K562 (cell line): ENCODE measurements around the gene ZNF615. TPM values are rescaled to one million over a fixed set of nuclear protein-coding genes. Genes with fewer than 3 reads are reported as not detected.

Source experiments
- ATAC-seq: fragments of 200-7000 bp; cut with Tn5 transposase; 3 replicates; pipeline ENCODE4 v1.9.1; 2020; ENCODE audit warnings: moderate library complexity
- Bru-seq: library from RNA; stranded (reverse); fragments of 400-500 nt; gene quantifications from one replicate; lab custom pipeline; 2021; lab: Mats Ljungman, UMichigan
- BruChase-seq, 2 experiments: library from RNA; stranded (reverse); fragments of 400-500 nt; gene quantifications; one replicate each; lab custom pipeline; 2021; lab: Mats Ljungman, UMichigan
- BruUV-seq: library from RNA; stranded (reverse); fragments of 400-500 nt; replicated peaks from 2 replicates; lab custom pipeline; 2021; lab: Mats Ljungman, UMichigan
- CTCF ChIA-PET: fragments of 300-600 bp; formaldehyde crosslinking; extraction: SDS; loops from one replicate; lab custom pipeline; 2021; ENCODE audit warnings: low intra/inter-chr PET ratio; lab: Yijun Ruan, JAX
- POLR2A ChIA-PET: fragments of 300-600, 350-650 bp; sonication (Branson Sonifier 250); formaldehyde crosslinking; extraction: SDS; loops from one replicate; lab custom pipeline; 2021; ENCODE audit warnings: antibody characterized with exemption, inconsistent platforms; lab: Yijun Ruan, JAX
- DNase-seq, 4 experiments: peaks; one replicate each; pipeline versions ENCODE4 v3.0.0 to v3.0.0-alpha.2; 2011 to 2018; ENCODE audit warnings: low spot score in 3 of 4, mixed read lengths in 3 of 4; ENCODE audit errors: extremely low read depth in 1 of 4
- FAIRE-seq: peaks from 2 replicates; lab custom pipeline; 2011; peaks lifted over from hg19 to GRCh38; lab: Jason Lieb, UNC
- H2AFZ ChIP-seq: 2 replicates; pipeline ENCODE4 v1.6.0; 2011; ENCODE audit warnings: low read depth, low read length, control low read depth, inconsistent platforms
- H3K27ac ChIP-seq: fragments of 200-600 bp; 3 replicates; pipeline ENCODE4 v1.8.0; 2011; ENCODE audit warnings: low read depth, mild to moderate bottlenecking, control low read depth, inconsistent platforms, low read length, moderate library complexity, mixed read lengths; ENCODE audit errors: extremely low read depth
- H3K27me3 ChIP-seq, 2 experiments: fragments of 300-600 bp in 1 of 2; 2 replicates in 1 of 2; 3 replicates in 1 of 2; pipeline versions ENCODE4 v1.6.0 to v1.8.0; 2011; ENCODE audit warnings: inconsistent platforms in 2 of 2, low read length in 2 of 2, mild to moderate bottlenecking in 1 of 2, mixed read lengths in 1 of 2, moderate library complexity in 1 of 2; ENCODE audit not compliant: control insufficient read depth in 2 of 2, insufficient read depth in 2 of 2
- H3K36me3 ChIP-seq: fragments of 300-600 bp; 3 replicates; pipeline ENCODE4 v1.8.0; 2011; ENCODE audit warnings: mild to moderate bottlenecking, low read length, inconsistent platforms; ENCODE audit not compliant: control insufficient read depth, insufficient read depth
- H3K4me1 ChIP-seq, 2 experiments: fragments of 200-600 bp in 1 of 2; replicated peaks in 1 of 2; 2 replicates in 1 of 2; 3 replicates in 1 of 2; pipeline versions ENCODE4 v1.5.1 to v1.8.0; 2011; ENCODE audit warnings: inconsistent platforms in 2 of 2, low read length in 2 of 2, mild to moderate bottlenecking in 1 of 2, mixed read lengths in 1 of 2, moderate library complexity in 1 of 2; ENCODE audit not compliant: control insufficient read depth in 2 of 2, insufficient read depth in 2 of 2
- H3K4me2 ChIP-seq: 2 replicates; pipeline ENCODE4 v1.6.1; 2011; ENCODE audit warnings: low read length, control low read depth, inconsistent platforms, mixed read lengths; ENCODE audit not compliant: insufficient read depth
- H3K4me3 ChIP-seq: fragments of 200-600 bp; sonication (generic), shearing (Covaris generic); 2 replicates; pipeline ENCODE4 v1.5.1; 2016; ENCODE audit warnings: control low read depth, inconsistent platforms
- H3K79me2 ChIP-seq: fragments of 200-600 bp; 3 replicates; pipeline ENCODE4 v1.8.0; 2011; ENCODE audit warnings: low read length, inconsistent platforms; ENCODE audit not compliant: control insufficient read depth, insufficient read depth
- H3K9ac ChIP-seq, 2 experiments: 2 replicates each; pipeline versions ENCODE4 v1.6.0 to v1.6.1; 2011; ENCODE audit warnings: low read depth in 2 of 2, low read length in 2 of 2, control low read depth in 1 of 2, inconsistent platforms in 1 of 2, mild to moderate bottlenecking in 1 of 2, mixed read lengths in 1 of 2; ENCODE audit not compliant: insufficient read depth in 1 of 2
- H3K9me1 ChIP-seq: one replicate; pipeline ENCODE4 v1.6.0; 2011; ENCODE audit warnings: inconsistent platforms, mild to moderate bottlenecking, low read length, moderate library complexity; ENCODE audit not compliant: control insufficient read depth, insufficient read depth
- H3K9me3 ChIP-seq: replicated peaks from 2 replicates; pipeline ENCODE4 v1.5.1; 2011; ENCODE audit warnings: low read depth, low read length, inconsistent platforms; ENCODE audit not compliant: control insufficient read depth, insufficient read depth
- H4K20me1 ChIP-seq: replicated peaks from 2 replicates; pipeline ENCODE4 v1.6.1; 2011; ENCODE audit warnings: low read length, inconsistent platforms, mixed read lengths; ENCODE audit not compliant: control insufficient read depth, insufficient read depth
- CBX1 ChIP-seq: sonication (generic); IDR thresholded peaks from 2 replicates; pipeline ENCODE4 v1.6.1; 2016; ENCODE audit warnings: antibody characterized with exemption, low read depth, mild to moderate bottlenecking
- CREM ChIP-seq: IDR thresholded peaks from 2 replicates; pipeline ENCODE4 v1.6.1; 2014; ENCODE audit warnings: antibody characterized with exemption, low read depth
- MECOM ChIP-seq: fragments of 250-450 bp; sonication (Bioruptor Pico); IDR thresholded peaks from 2 replicates; pipeline ENCODE4 v1.8.0; 2022; ENCODE audit warnings: inconsistent platforms
- NFXL1 ChIP-seq: fragments of 450-650 bp; formaldehyde crosslinking; IDR thresholded peaks from 2 replicates; pipeline ENCODE4 v1.4.0; 2021; ENCODE audit warnings: mild to moderate bottlenecking
- NR1H2 ChIP-seq: sonication (generic); formaldehyde crosslinking; IDR thresholded peaks from 2 replicates; pipeline ENCODE4 v1.4.0; 2020; ENCODE audit warnings: mild to moderate bottlenecking, missing genetic modification reagents
- NR2C2 ChIP-seq, 2 experiments: fragments of 200-800 bp in 1 of 2; sonication (Bioruptor generic) in 1 of 2; sonication (generic) in 1 of 2; formaldehyde crosslinking in 1 of 2; IDR thresholded peaks; 2 replicates each; pipeline versions ENCODE4 v1.6.1 to v1.8.0; 2016 to 2022; ENCODE audit warnings: mild to moderate bottlenecking in 1 of 2, missing compliant biosample characterization in 1 of 2, missing genetic modification characterization in 1 of 2, missing genetic modification reagents in 1 of 2
- PHF8 ChIP-seq: fragments of 200-600 bp; sonication (generic); IDR thresholded peaks from 2 replicates; pipeline ENCODE4 v1.6.1; 2012; ENCODE audit warnings: mixed run types, mild to moderate bottlenecking, inconsistent platforms, low read length, moderate library complexity, borderline replicate concordance
- POLR2G ChIP-seq: fragments of 200-400 bp; formaldehyde crosslinking; IDR thresholded peaks from 2 replicates; pipeline ENCODE4 v1.6.1; 2017; ENCODE audit warnings: low read depth, mild to moderate bottlenecking, antibody characterized with exemption, low read length, moderate library complexity
- POLR2H ChIP-seq: IDR thresholded peaks from 2 replicates; pipeline ENCODE4 v1.6.1; 2016; ENCODE audit warnings: missing genetic modification characterization, low read depth, mild to moderate bottlenecking, control low read depth, missing compliant biosample characterization, moderate library complexity
- SAP30 ChIP-seq: fragments of 200-600 bp; sonication (generic); IDR thresholded peaks from 2 replicates; pipeline ENCODE4 v1.6.1; 2012; ENCODE audit warnings: borderline replicate concordance, low read depth, mild to moderate bottlenecking, moderate library complexity, low read length, control low read depth, inconsistent platforms; ENCODE audit not compliant: insufficient read depth, poor library complexity, severe bottlenecking
- SNAPC5 ChIP-seq: fragments of 250-450 bp; sonication (Bioruptor Pico); IDR thresholded peaks from 2 replicates; pipeline ENCODE4 v1.8.0; 2021; ENCODE audit warnings: moderate library complexity, mild to moderate bottlenecking, inconsistent platforms
- SRSF1 ChIP-seq: fragments of 200-400 bp; formaldehyde crosslinking; IDR thresholded peaks from 2 replicates; pipeline ENCODE4 v1.6.1; 2017; ENCODE audit warnings: mild to moderate bottlenecking, low read depth, low read length, moderate library complexity
- ZBTB17 ChIP-seq: fragments of 450-650 bp; formaldehyde crosslinking; IDR thresholded peaks from 2 replicates; pipeline ENCODE4 v1.4.0; 2020; ENCODE audit warnings: mild to moderate bottlenecking
- ZBTB7A ChIP-seq: IDR thresholded peaks from 2 replicates; pipeline ENCODE4 v1.6.1; 2011; ENCODE audit warnings: low read depth, mild to moderate bottlenecking, low read length, moderate library complexity, borderline replicate concordance; ENCODE audit not compliant: control insufficient read depth
- ZFP36 ChIP-seq: fragments of 150-350 bp; IDR thresholded peaks from 2 replicates; pipeline ENCODE4 v1.6.1; 2018; ENCODE audit warnings: low read length, low read depth; ENCODE audit not compliant: partially characterized antibody
- ZNF347 ChIP-seq: fragments of 450-650 bp; formaldehyde crosslinking; IDR thresholded peaks from 2 replicates; pipeline ENCODE4 v1.4.0; 2020; ENCODE audit warnings: low read depth, mild to moderate bottlenecking, moderate library complexity
- ZNF766 ChIP-seq: fragments of 200-800 bp; sonication (Bioruptor generic); conservative IDR thresholded peaks from 2 replicates; pipeline ENCODE4 v1.6.1; 2016; ENCODE audit warnings: missing genetic modification characterization, missing compliant biosample characterization
- WGBS: fragments of 100-300 bp; shearing (Covaris generic); methylation state at CpG from one replicate; pipeline ENCODE4 v1.1.6; 2016; ENCODE audit warnings: low coverage, mixed read lengths; ENCODE audit not compliant: insufficient coverage; ENCODE audit errors: missing lambda C conversion rate; 5-methylcytosine and 5-hydroxymethylcytosine counted together
- in situ Hi-C: fragments of 300-500 bp; cut with MboI; formaldehyde crosslinking; loops from 4 replicates; pipeline ENCODE4 v1.15.0; 2018; ENCODE audit warnings: inconsistent platforms, mixed read lengths
- intact Hi-C: fragments of 100-400 bp; cut with micrococcal nuclease; formaldehyde crosslinking; loops from 2 replicates; pipeline ENCODE4 v1.14.2; 2022
- long read RNA-seq, 3 experiments: library from polyadenylated mRNA in 2 of 3; library from RNA in 1 of 3; unstranded in 2 of 3; stranded (forward) in 1 of 3; transcript quantifications; one replicate each; pipeline ENCODE4 v2.0.0, GENCODE V29; 2019 to 2022
- polyA minus RNA-seq, 3 experiments: library from RNA; depleted of rRNA, polyadenylated mRNA; stranded (reverse); fragments of >200 nt; gene quantifications; 2 replicates each; pipeline ENCODE4 v1.2.3, GENCODE V29; 2011
- polyA plus RNA-seq, 8 experiments: library from polyadenylated mRNA; depleted of rRNA in 4 of 8; stranded (reverse) in 5 of 8; unstranded in 3 of 8; fragments of >200 nt; fragmentation: Nextera tagmentation in 2 of 8; fragmentation: Illumina TruSeq in 1 of 8; extraction: Ambion mirVana in 2 of 8; extraction: Trizol in 1 of 8; gene quantifications; 2 replicates each; pipeline versions ENCODE4 v1.2.1 to v1.2.3, GENCODE V29; 2011 to 2014; ENCODE audit warnings: inconsistent platforms in 1 of 8, missing spikeins in 1 of 8
- total RNA-seq, 7 experiments: library from RNA; depleted of rRNA in 6 of 7; stranded (reverse); fragments of >200 nt in 6 of 7; fragmentation: Illumina TruSeq in 2 of 7; extraction: Trizol in 2 of 7; gene quantifications; 2 replicates each; pipeline versions ENCODE4 v1.2.1 to v1.2.3, GENCODE V29; 2011 to 2021; ENCODE audit warnings: low replicate concordance in 1 of 7

ZNF615 gene
- total RNA-seq (2011; cell fraction: chromatin; rRNA removed; ENCODE audit: low replicate concordance) = 7.8 and 13.9 TPM in 2 replicates
- 5.3 and 6.4 TPM in 2 replicates for total RNA-seq (2011; cell fraction: nucleolus; rRNA removed)
- 7.0 and 7.1 TPM in 2 replicates for total RNA-seq (2011; cell fraction: nucleoplasm; rRNA removed)
- total RNA-seq (2014; rRNA removed) = 1.2 and 4.4 TPM in 2 replicates
- total RNA-seq (2014; rRNA removed; fragmentation: Illumina TruSeq; extraction: Trizol) = 3.8 and 4.7 TPM in 2 replicates
- 2.2 and 2.9 TPM in 2 replicates for total RNA-seq (2015; rRNA removed; fragmentation: Illumina TruSeq; extraction: Trizol)
- 2.2 and 3.0 TPM in 2 replicates for total RNA-seq (2021)
- 0.69 and 2.7 TPM in 2 replicates for polyA plus RNA-seq (2011; rRNA removed)
- polyA plus RNA-seq (2011; cell fraction: cytosol; rRNA removed) = 0.18 and 0.95 TPM in 2 replicates
- polyA plus RNA-seq (2011; cell fraction: nucleus; rRNA removed) = 0.29 and 2.6 TPM in 2 replicates
- polyA plus RNA-seq (2012) = 1.8 and 2.3 TPM in 2 replicates
- 2.1 and 2.4 TPM in 2 replicates for polyA plus RNA-seq (2014; fragmentation: Illumina TruSeq; extraction: Trizol)
- 1 to 10 TPM; 1.2 to 1.8 TPM for polyA plus RNA-seq (2014; fragmentation: Nextera tagmentation; extraction: Ambion mirVana)
- 2.3 and 2.7 TPM in 2 replicates for polyA plus RNA-seq (2014; rRNA removed)
- 1.5 and 9.2 TPM in 2 replicates for polyA minus RNA-seq (2011; rRNA and poly(A)+ RNA removed)
- 3.1 TPM in 1 of 2 replicates, not detected in the other for polyA minus RNA-seq (2011; cell fraction: cytosol; rRNA and poly(A)+ RNA removed)
- 1.1 and 4.4 TPM in 2 replicates for polyA minus RNA-seq (2011; cell fraction: nucleus; rRNA and poly(A)+ RNA removed)
- Bru-seq, nascent RNA = percentile 57 among the genes with signal in this experiment
- BruChase-seq, experiment 1, labeled RNA remaining after a 2-hour chase = percentile 61 among the genes with signal in this experiment
- percentile 62 among the genes with signal in this experiment for BruChase-seq, experiment 2, labeled RNA remaining after a 6-hour chase
- long read RNA-seq, experiment 1, full-length matches to known transcripts = 5 of 6 reads
- long read RNA-seq, experiment 1, partial matches to known transcripts = 0 of 6 reads
- long read RNA-seq, experiment 1, other reads (novel, unspliced or antisense) = 1 of 6 reads
- long read RNA-seq, experiment 2 = 0 reads
- long read RNA-seq, experiment 3, partial matches to known transcripts = 0 of 1 reads
- long read RNA-seq, experiment 3, other reads (novel, unspliced or antisense) = 1 of 1 reads

- Histone ChIP-seq H3K4me1 (peaks cover 3 to 9% of the 10 kb centered on the region in 2 experiments; a peak in 4 of 5 replicates), H3K4me2 (peak within 1 kb of the TSS; percentile 92), H3K9me1 (no peaks in the 10 kb centered on the region), H3K27me3 (no peaks in the 10 kb centered on the region), H3K27ac (peak within 1 kb of the TSS; percentile 60), H3K9me3 (peaks cover 14% of the 10 kb centered on the region), H3K4me3 (peak within 1 kb of the TSS; percentile 63), H3K79me2 (no peaks in the 10 kb centered on the region), H3K9ac (peak within 1 kb of the TSS; percentile 79 to 89), H2AFZ (peak within 1 kb of the TSS; percentile 99), H4K20me1 (no peaks in the 10 kb centered on the region), H3K36me3 (peaks cover 3% of the 10 kb centered on the region; the same call in 1 of the 3 replicates)
- in situ Hi-C loops (no loop called here), intact Hi-C loops (no loop called here)
- DNase-seq (peak; percentile 70 to 92 (median 79)), FAIRE-seq (peak; percentile 93), ATAC-seq (peak; percentile 100)
- 10% methylated on average over 44 of the region's 44 CpGs for WGBS
- TSS peak; percentile 77 for BruUV-seq
- CTCF ChIA-PET = no interaction called here
- POLR2A ChIA-PET = interaction anchor here (0.7 to 1.2 kb wide), 3 partner anchors 10 to 86 kb away, joined by 3 to 5 read pairs (median 4); no protein-coding TSS in a partner anchor
- TF ChIP-seq ZNF766 (CRISPR knock-in tag) (peak; percentile 90), SAP30 (peak; percentile 90), ZBTB17 (CRISPR knock-in tag) (peak; percentile 63; the same call in 1 of the 2 replicates), POLR2G (peak; percentile 75), NR2C2 (CRISPR knock-in tag; IDR thresholded peaks at IDR 0.05) (no peak), NR2C2 (tag; IDR thresholded peaks at IDR 0.05) (peak; percentile 94), NFXL1 (CRISPR knock-in tag) (no peak), CBX1 (0 out of 2 replicates have a peak, but pooled peaks have one; percentile 48), ZBTB7A (peak; percentile 57; the same call in 1 of the 2 replicates), NR1H2 (CRISPR knock-in tag) (no peak), MECOM (CRISPR knock-in tag) (no peak), POLR2H (tag) (no peak), ZNF347 (CRISPR knock-in tag) (no peak), SRSF1 (peak; percentile 81; the same call in 1 of the 2 replicates), PHF8 (peak; percentile 53; the same call in 1 of the 2 replicates), SNAPC5 (CRISPR knock-in tag) (no peak), ZFP36 (no peak), CREM (peak; percentile 69)
Observed at GRCh38 chr19:52007806-52008557, at the start of gene ZNF615. ZNF615 (minus strand) TSS chr19:52008211; CDS start chr19:52003711, 4,500 bp downstream.
